Measurements from ENCODE around the gene CD72.
"Not testable (repeated sequence)": the region's sequence is repeated elsewhere in the genome, so short reads cannot be mapped to it uniquely, and the experiment has no call there.

The CD72 gene

GRCh38 chr9:35594471-35594870, 23.7 kb downstream of the CD72 start:
- ATAC-seq, result no peak
- no peak for TF ChIP-seq PPARA (CRISPR knock-in tag; IDR thresholded peaks at IDR 0.05; ENCODE audit: borderline replicate concordance)
- no peak for TF ChIP-seq PATZ1 (CRISPR knock-in tag; IDR thresholded peaks at IDR 0.05; ENCODE audit: borderline replicate concordance)

- ATAC-seq, result no peak
Measured at GRCh38 chr9:35593581-35593980, 24.6 kb downstream of the CD72 start.

DNA sequence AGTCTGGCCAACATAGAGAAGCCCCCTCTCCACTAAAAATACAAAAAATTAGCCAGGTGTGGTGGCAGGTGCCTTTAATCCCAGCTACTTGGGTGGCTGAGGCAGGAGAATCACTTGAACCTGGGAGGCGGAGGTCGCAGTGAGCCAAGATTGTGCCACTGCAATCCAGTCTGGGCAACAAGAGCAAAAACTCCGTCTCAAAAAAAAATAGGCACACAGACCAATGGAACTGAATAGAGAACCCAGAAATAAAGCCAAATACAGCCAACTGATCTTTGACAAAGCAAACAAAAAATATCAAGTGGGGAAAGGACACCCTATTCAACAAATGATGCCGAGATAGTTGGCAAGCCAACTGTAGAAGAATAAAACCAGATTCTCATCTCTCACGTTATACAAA, 29.7 kb downstream of the CD72 start:
- not testable (repeated sequence) for ATAC-seq

More at GRCh38 chr9:35593581-35593980, 24.6 kb downstream of the CD72 start:
- no peak for TF ChIP-seq ZNF8 (CRISPR knock-in tag; IDR thresholded peaks at IDR 0.05)
- TF ChIP-seq PPARA (CRISPR knock-in tag; IDR thresholded peaks at IDR 0.05; ENCODE audit: borderline replicate concordance), result no peak
- no peak for TF ChIP-seq ESRRG (CRISPR knock-in tag; IDR thresholded peaks at IDR 0.05)
- TF ChIP-seq BACH2 (CRISPR knock-in tag; IDR thresholded peaks at IDR 0.05; ENCODE audit: borderline replicate concordance), result no peak
- TF ChIP-seq ZC3H10 (CRISPR knock-in tag; IDR thresholded peaks at IDR 0.05), result no peak
- no peak for TF ChIP-seq GLIS3 (CRISPR knock-in tag; IDR thresholded peaks at IDR 0.05)
- TF ChIP-seq, protein P1, sequence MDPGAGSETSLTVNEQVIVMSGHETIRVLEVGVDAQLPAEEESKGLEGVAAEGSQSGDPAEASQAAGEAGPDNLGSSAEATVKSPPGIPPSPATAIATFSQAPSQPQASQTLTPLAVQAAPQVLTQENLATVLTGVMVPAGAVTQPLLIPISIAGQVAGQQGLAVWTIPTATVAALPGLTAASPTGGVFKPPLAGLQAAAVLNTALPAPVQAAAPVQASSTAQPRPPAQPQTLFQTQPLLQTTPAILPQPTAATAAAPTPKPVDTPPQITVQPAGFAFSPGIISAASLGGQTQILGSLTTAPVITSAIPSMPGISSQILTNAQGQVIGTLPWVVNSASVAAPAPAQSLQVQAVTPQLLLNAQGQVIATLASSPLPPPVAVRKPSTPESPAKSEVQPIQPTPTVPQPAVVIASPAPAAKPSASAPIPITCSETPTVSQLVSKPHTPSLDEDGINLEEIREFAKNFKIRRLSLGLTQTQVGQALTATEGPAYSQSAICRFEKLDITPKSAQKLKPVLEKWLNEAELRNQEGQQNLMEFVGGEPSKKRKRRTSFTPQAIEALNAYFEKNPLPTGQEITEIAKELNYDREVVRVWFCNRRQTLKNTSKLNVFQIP (CRISPR knock-in tag; IDR thresholded peaks at IDR 0.05; ENCODE audit: borderline replicate concordance, low read depth), result no peak
- TF ChIP-seq RARB (CRISPR knock-in tag; IDR thresholded peaks at IDR 0.05), result no peak
- TF ChIP-seq ARNTL (CRISPR knock-in tag; IDR thresholded peaks at IDR 0.05; ENCODE audit: borderline replicate concordance, low read depth), result no peak
- no peak for TF ChIP-seq ISL1 (CRISPR knock-in tag; IDR thresholded peaks at IDR 0.05)
- no peak for TF ChIP-seq ZFP30 (CRISPR knock-in tag; IDR thresholded peaks at IDR 0.05)

DNA sequence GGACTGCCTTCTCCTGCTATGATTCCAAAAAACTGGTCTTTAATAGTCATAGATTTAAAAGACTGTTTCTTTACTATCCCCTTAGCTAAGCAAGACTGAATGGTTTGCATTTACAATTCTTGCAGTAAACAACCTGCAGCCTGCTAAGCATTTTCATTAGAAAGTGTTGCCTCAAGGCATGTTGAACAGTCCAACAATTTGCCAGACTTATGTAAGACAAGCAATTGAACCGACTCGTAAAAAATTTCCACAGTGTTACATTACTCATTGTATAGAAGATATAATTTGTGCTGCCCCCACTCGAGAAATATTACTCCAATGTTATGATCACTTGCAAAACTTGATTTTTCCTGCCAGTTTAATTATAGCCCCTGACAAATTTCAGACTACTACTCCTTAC, 33.5 kb downstream of the CD72 start:
- ATAC-seq, result not testable (repeated sequence)

DNA sequence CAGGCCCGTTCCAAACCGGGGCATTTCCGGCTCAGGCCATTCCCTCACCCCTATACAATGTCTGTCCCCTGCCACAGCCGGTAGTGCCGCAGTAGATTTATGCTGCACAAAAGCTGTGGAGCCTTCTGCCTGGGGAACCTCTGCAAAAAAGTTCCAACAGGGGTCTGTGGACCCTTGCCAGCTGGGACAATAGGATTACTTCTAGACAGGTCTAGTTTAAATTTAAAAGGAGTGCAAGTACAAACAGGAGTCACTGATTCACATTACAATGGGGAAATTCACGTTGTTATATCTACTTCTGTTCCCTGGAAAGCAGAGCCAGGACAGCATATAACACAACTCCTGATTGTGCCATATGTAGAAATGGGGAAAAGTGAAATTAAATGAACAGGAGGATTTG, 34.7 kb downstream of the CD72 start:
- ATAC-seq, result not testable (repeated sequence)

DNA sequence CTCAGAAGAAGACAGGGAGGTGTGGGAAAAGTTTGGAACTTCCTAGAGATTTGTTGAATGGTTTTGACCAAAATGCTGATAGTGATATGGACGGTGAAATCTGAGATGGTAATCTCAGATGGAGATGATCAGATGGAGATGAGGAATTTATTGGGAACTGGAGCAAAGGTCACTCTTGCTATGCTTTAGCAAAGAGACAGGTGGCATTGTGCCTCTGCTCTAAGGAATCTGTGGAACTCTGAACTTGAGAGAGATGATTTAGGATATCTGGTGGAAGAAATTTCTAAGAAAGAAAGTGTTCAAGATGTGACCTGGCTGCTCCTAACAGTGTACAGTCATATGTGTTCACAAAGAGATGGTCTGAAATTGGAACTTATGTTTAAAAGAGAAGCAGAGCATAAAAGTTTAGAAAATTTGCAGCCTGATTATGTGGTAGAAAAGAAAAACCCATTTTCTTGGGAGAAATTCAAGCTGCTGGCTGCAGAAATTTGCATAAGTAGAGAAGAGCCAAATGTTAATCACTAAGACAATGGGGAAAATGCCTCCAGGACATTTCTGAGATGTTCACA, 38.5 kb downstream of the CD72 start:
- ATAC-seq, result not testable (repeated sequence)

DNA sequence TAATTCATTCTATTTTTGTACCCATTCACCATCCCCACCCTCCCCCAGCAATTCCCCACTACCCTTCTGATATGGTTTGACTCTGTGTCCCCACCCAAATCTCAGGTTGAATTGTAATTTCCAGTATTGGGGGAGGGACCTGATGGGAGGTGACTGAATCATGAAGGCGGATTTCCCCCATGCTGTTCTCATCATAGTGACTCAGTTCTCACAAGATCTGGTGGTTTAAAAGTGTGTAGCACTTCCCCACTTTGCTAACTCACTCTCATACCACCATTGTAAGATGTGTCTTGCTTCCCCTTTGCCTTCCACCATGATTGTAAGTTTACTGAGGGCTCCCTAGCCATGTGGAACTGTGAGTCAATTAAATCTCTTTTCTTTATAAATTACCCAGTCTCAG, 39.1 kb downstream of the CD72 start:
- TF ChIP-seq ZNF8 (CRISPR knock-in tag; IDR thresholded peaks at IDR 0.05) (no peak), PATZ1 (CRISPR knock-in tag; IDR thresholded peaks at IDR 0.05; ENCODE audit: borderline replicate concordance) (no peak), SNAI2 (CRISPR knock-in tag; IDR thresholded peaks at IDR 0.05) (no peak), PPARA (CRISPR knock-in tag; IDR thresholded peaks at IDR 0.05; ENCODE audit: borderline replicate concordance) (no peak), RARB (CRISPR knock-in tag; IDR thresholded peaks at IDR 0.05) (no peak), OSR1 (CRISPR knock-in tag; IDR thresholded peaks at IDR 0.05) (no peak), GLIS3 (CRISPR knock-in tag; IDR thresholded peaks at IDR 0.05) (no peak), TOX (CRISPR knock-in tag; IDR thresholded peaks at IDR 0.05; ENCODE audit: borderline replicate concordance) (no peak), TSHZ2 (CRISPR knock-in tag; IDR thresholded peaks at IDR 0.05) (no peak), ARNTL (CRISPR knock-in tag; IDR thresholded peaks at IDR 0.05; ENCODE audit: borderline replicate concordance, low read depth) (no peak), ZC3H10 (CRISPR knock-in tag; IDR thresholded peaks at IDR 0.05) (no peak), ZNF70 (CRISPR knock-in tag; IDR thresholded peaks at IDR 0.05) (no peak), TCF4 (CRISPR knock-in tag; IDR thresholded peaks at IDR 0.05; ENCODE audit: borderline replicate concordance) (no peak), ZNF565 (CRISPR knock-in tag; conservative IDR thresholded peaks at IDR 0.05; ENCODE audit: low read depth) (no peak)
- ATAC-seq, result no peak

Data from SK-N-SH treated with all-trans-retinoic acid at 6 μM for 48 hours (cell line).